Natural killer cell (primary cell): ENCODE data around the gene DYRK1B. TPM values are rescaled to one million over a fixed set of nuclear protein-coding genes. Genes with fewer than 3 reads are reported as not detected.

Source experiments
- ATAC-seq, 3 donors: fragments of 150-1000 bp in 2 of 3; fragments of 200-7000 bp in 1 of 3; cut with Tn5 transposase; 1 replicate in 1 of 3; 2 replicates in 2 of 3; pipeline ENCODE4 v1.10.0; 2021; ENCODE audit warnings: mild to moderate bottlenecking in 2 of 3, moderate library complexity in 2 of 3
- DNase-seq, 2 donors: peaks; one replicate each; pipeline versions ENCODE4 v3.0.0 to v3.0.0-alpha.2; 2013 to 2021; ENCODE audit warnings: mixed read lengths in 1 of 2
- H3K27ac ChIP-seq: one replicate; pipeline ENCODE4 v1.5.1; 2013; ENCODE audit warnings: mild to moderate bottlenecking, low read length
- H3K27me3 ChIP-seq: one replicate; pipeline ENCODE4 v1.6.1; 2013; ENCODE audit warnings: low read length; ENCODE audit not compliant: control insufficient read depth, insufficient read depth
- H3K36me3 ChIP-seq: one replicate; pipeline ENCODE4 v1.6.1; 2013; ENCODE audit warnings: low read length; ENCODE audit not compliant: control insufficient read depth, insufficient read depth
- H3K4me1 ChIP-seq: one replicate; pipeline ENCODE4 v1.6.1; 2013; ENCODE audit warnings: low read length; ENCODE audit not compliant: control insufficient read depth, insufficient read depth
- H3K4me3 ChIP-seq: one replicate; pipeline ENCODE4 v1.5.1; 2013; ENCODE audit warnings: low read length
- H3K9me3 ChIP-seq: one replicate; pipeline ENCODE4 v1.6.1; 2013; ENCODE audit warnings: low read length; ENCODE audit not compliant: control insufficient read depth, insufficient read depth
- H3K27ac Mint-ChIP-seq, 2 donors: one replicate each; pipeline ENCODE4 v1.8.0; 2022; ENCODE audit warnings: mild to moderate bottlenecking in 2 of 2, mixed read lengths in 2 of 2, moderate library complexity in 1 of 2
- H3K27me3 Mint-ChIP-seq, 2 donors: one replicate each; pipeline ENCODE4 v1.8.0; 2022; ENCODE audit warnings: low read depth in 2 of 2, mixed read lengths in 2 of 2
- H3K36me3 Mint-ChIP-seq: one replicate; pipeline ENCODE4 v1.8.0; 2022; ENCODE audit warnings: mixed read lengths
- H3K4me1 Mint-ChIP-seq, 2 donors: one replicate each; pipeline ENCODE4 v1.8.0; 2022; ENCODE audit warnings: mixed read lengths in 2 of 2
- H3K4me3 Mint-ChIP-seq: one replicate; pipeline ENCODE4 v1.8.0; 2022; ENCODE audit warnings: mild to moderate bottlenecking, moderate library complexity, mixed read lengths
- H3K9me3 Mint-ChIP-seq, 2 donors: one replicate each; pipeline ENCODE4 v1.8.0; 2022; ENCODE audit warnings: mixed read lengths in 2 of 2
- WGBS: methylation state at CpG from one replicate; pipeline ENCODE4 v1.1.7; 2013; ENCODE audit warnings: missing lambda C conversion rate; ENCODE audit not compliant: insufficient coverage; 5-methylcytosine and 5-hydroxymethylcytosine counted together
- intact Hi-C: fragments of 100-400 bp; cut with micrococcal nuclease; formaldehyde crosslinking; loops from one replicate; pipeline ENCODE4 v1.14.2; 2022
- total RNA-seq, 4 donors: library from RNA; stranded (reverse); fragments of 120-200 nt in 1 of 4; gene quantifications; one replicate each; pipeline versions ENCODE4 v1.2.3 to v1.2.4, GENCODE V29; 2013 to 2022
- TF ChIP-seq, protein P1 (sequence below): fragments of 200-600 bp; IDR thresholded peaks from one replicate; pipeline ENCODE4 v1.8.0; 2022; ENCODE audit warnings: antibody characterized with exemption

DYRK1B gene
- total RNA-seq, 3 donors from 2014 or later (not counting 1 experiment from before 2014, with no cell fraction given) = 27.5 to 54.2 (median 43.8) TPM

GRCh38 chr19:39825531-39826076, 8.4 kb downstream of the DYRK1B start:
- Mint-ChIP-seq H3K4me3 (no peak overlapping the region), H3K9me3 (no peaks in the 10 kb centered on the region), H3K27ac (peak overlapping the region in 1 of 2 donors; percentile 56), H3K4me1 (peaks cover 17 to 21% of the 10 kb centered on the region in 2 donors), H3K36me3 (no peaks in the 10 kb centered on the region), H3K27me3 (no peaks in the 10 kb centered on the region)
- TF ChIP-seq, protein P1, sequence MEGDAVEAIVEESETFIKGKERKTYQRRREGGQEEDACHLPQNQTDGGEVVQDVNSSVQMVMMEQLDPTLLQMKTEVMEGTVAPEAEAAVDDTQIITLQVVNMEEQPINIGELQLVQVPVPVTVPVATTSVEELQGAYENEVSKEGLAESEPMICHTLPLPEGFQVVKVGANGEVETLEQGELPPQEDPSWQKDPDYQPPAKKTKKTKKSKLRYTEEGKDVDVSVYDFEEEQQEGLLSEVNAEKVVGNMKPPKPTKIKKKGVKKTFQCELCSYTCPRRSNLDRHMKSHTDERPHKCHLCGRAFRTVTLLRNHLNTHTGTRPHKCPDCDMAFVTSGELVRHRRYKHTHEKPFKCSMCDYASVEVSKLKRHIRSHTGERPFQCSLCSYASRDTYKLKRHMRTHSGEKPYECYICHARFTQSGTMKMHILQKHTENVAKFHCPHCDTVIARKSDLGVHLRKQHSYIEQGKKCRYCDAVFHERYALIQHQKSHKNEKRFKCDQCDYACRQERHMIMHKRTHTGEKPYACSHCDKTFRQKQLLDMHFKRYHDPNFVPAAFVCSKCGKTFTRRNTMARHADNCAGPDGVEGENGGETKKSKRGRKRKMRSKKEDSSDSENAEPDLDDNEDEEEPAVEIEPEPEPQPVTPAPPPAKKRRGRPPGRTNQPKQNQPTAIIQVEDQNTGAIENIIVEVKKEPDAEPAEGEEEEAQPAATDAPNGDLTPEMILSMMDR = no peak
- ATAC-seq (no peak), DNase-seq (no peak)
- Histone ChIP-seq H3K4me1 (peaks cover 48% of the 10 kb centered on the region), H3K4me3 (no peak overlapping the region), H3K27ac (no peak overlapping the region), H3K9me3 (no peaks in the 10 kb centered on the region), H3K36me3 (peaks cover 32% of the 10 kb centered on the region), H3K27me3 (no peaks in the 10 kb centered on the region)
- intact Hi-C loops = no loop called here
- WGBS = 96% methylated on average over 15 of the region's 17 CpGs

DNA sequence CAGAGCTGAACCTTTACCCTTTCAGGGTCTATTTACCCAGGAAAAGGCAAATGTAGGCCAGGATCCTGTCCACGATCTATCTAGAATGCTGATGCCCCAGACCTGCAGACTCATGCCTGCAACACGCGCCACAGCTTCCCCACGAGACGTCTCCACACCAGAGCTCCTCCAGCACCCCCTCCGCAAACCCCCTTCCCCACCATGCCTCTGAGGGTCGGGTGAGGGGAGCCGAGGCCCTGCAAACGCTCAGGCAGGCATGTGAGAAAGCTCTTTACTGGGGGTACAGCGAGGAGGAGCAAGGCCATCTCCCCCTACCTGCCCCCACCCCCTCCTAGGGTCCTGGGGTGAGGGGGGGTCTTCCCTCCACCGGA, 8.9 kb downstream of the DYRK1B start:
- intact Hi-C loops = no loop called here
- H3K36me3 Mint-ChIP-seq = no peaks in the 10 kb centered on the region
- Histone ChIP-seq H3K9me3 (no peaks in the 10 kb centered on the region), H3K4me3 (no peak overlapping the region), H3K4me1 (peaks cover 48% of the 10 kb centered on the region), H3K36me3 (peaks cover 27% of the 10 kb centered on the region), H3K27ac (peak overlapping the region; percentile 47), H3K27me3 (no peaks in the 10 kb centered on the region)
- TF ChIP-seq, protein P1 = no peak
- H3K4me1 Mint-ChIP-seq = peaks cover 17 to 18% of the 10 kb centered on the region in 2 donors
- no peak overlapping the region for H3K27ac Mint-ChIP-seq
- no peak overlapping the region for H3K4me3 Mint-ChIP-seq
- 85% methylated on average over 7 of the region's 11 CpGs for WGBS
- no peak for ATAC-seq
- no peaks in the 10 kb centered on the region for H3K27me3 Mint-ChIP-seq
- no peaks in the 10 kb centered on the region for H3K9me3 Mint-ChIP-seq
- DNase-seq = no peak

- peak overlapping the region; percentile 73 for H3K27ac ChIP-seq
- no peaks in the 10 kb centered on the region for H3K9me3 ChIP-seq
- H3K36me3 ChIP-seq = peaks cover 21% of the 10 kb centered on the region
- TF ChIP-seq, protein P1 = no peak
- peak overlapping the region; percentile 80 for H3K4me3 ChIP-seq
- no peak overlapping the region for H3K27ac Mint-ChIP-seq
- intact Hi-C loops = loop anchor here (1.0 kb wide), 2 partner anchors 9 to 22 kb away; partner anchors contain the start of gene FBL
- no peaks in the 10 kb centered on the region for H3K9me3 Mint-ChIP-seq
- H3K27me3 Mint-ChIP-seq = no peaks in the 10 kb centered on the region
- peaks cover 21 to 22% of the 10 kb centered on the region in 2 donors for H3K4me1 Mint-ChIP-seq
- H3K27me3 ChIP-seq = no peaks in the 10 kb centered on the region
- H3K4me1 ChIP-seq = peaks cover 42% of the 10 kb centered on the region
- no peaks in the 10 kb centered on the region for H3K36me3 Mint-ChIP-seq
- ATAC-seq (peak; percentile 92 to 93 (median 93)), DNase-seq (peak; percentile 71 to 94)
- WGBS = 14% methylated on average over 47 of the region's 47 CpGs
- H3K4me3 Mint-ChIP-seq = no peak overlapping the region
Measured at GRCh38 chr19:39824143-39825092, 9.5 kb downstream of the DYRK1B start.
